OCI-LY1 (cell line): ENCODE data around the gene PIP4K2A.

Source experiments
- EZH2 ChIP-seq: fragments of 200-600 bp; sonication (generic), shearing (Covaris generic); IDR thresholded peaks from 2 replicates; pipeline ENCODE4 v1.8.0; 2017; ENCODE audit warnings: borderline replicate concordance, mixed run types, mild to moderate bottlenecking, antibody characterized with exemption, low read length, moderate library complexity, mixed read lengths
- TF ChIP-seq, protein P1 (sequence below): fragments of 200-600 bp; sonication (generic), shearing (Covaris generic); IDR thresholded peaks from 2 replicates; pipeline ENCODE4 v1.5.1; 2017; ENCODE audit warnings: mild to moderate bottlenecking, antibody characterized with exemption, low read length, moderate library complexity, mixed read lengths

DNA sequence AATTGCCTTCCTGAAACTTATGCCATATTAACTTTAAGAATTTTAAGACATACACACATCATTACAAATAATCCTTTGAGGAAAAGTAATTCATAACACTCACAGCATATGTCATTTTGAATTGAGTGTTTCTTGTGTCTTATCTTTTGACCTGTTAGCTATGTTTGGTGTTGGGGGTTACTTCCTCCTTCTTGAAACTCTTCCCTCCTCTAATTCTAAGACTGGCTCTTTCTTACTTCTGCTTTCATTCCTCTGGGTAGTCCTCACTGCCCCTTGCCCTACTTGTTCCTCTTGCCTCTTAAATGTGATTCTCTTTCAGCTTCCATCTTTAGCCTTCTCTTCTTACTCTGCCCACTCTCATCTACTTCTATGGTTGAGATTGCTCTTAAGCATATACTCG lies 28.3 kb upstream of the PIP4K2A start:
- TF ChIP-seq, protein P1, sequence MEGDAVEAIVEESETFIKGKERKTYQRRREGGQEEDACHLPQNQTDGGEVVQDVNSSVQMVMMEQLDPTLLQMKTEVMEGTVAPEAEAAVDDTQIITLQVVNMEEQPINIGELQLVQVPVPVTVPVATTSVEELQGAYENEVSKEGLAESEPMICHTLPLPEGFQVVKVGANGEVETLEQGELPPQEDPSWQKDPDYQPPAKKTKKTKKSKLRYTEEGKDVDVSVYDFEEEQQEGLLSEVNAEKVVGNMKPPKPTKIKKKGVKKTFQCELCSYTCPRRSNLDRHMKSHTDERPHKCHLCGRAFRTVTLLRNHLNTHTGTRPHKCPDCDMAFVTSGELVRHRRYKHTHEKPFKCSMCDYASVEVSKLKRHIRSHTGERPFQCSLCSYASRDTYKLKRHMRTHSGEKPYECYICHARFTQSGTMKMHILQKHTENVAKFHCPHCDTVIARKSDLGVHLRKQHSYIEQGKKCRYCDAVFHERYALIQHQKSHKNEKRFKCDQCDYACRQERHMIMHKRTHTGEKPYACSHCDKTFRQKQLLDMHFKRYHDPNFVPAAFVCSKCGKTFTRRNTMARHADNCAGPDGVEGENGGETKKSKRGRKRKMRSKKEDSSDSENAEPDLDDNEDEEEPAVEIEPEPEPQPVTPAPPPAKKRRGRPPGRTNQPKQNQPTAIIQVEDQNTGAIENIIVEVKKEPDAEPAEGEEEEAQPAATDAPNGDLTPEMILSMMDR: no peak
- TF ChIP-seq EZH2: no peak
